ENCODE data around the gene ABCA9.

- TF ChIP-seq, protein P1, sequence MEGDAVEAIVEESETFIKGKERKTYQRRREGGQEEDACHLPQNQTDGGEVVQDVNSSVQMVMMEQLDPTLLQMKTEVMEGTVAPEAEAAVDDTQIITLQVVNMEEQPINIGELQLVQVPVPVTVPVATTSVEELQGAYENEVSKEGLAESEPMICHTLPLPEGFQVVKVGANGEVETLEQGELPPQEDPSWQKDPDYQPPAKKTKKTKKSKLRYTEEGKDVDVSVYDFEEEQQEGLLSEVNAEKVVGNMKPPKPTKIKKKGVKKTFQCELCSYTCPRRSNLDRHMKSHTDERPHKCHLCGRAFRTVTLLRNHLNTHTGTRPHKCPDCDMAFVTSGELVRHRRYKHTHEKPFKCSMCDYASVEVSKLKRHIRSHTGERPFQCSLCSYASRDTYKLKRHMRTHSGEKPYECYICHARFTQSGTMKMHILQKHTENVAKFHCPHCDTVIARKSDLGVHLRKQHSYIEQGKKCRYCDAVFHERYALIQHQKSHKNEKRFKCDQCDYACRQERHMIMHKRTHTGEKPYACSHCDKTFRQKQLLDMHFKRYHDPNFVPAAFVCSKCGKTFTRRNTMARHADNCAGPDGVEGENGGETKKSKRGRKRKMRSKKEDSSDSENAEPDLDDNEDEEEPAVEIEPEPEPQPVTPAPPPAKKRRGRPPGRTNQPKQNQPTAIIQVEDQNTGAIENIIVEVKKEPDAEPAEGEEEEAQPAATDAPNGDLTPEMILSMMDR (IDR thresholded peaks at IDR 0.05) = no peak
- TF ChIP-seq POLR2A (IDR thresholded peaks at IDR 0.05) = no peak
Observed at GRCh38 chr17:68955181-68955841, 105.4 kb downstream of the ABCA9 start, which contains the start of gene ABCA8.

Measured in breast epithelium (tissue), 3 donors.